K562 (cell line): ENCODE results near the gene CNOT6L. TPM values are rescaled to one million over a fixed set of nuclear protein-coding genes. Genes with fewer than 3 reads are reported as not detected.

Experiments
- CXXC5 ChIP-seq: fragments of 250-450 bp; sonication (Bioruptor Pico); IDR thresholded peaks from 2 replicates; pipeline ENCODE4 v1.8.0; 2022; ENCODE audit warnings: inconsistent platforms, mild to moderate bottlenecking, moderate library complexity
- EP300 ChIP-seq: IDR thresholded peaks from 2 replicates; pipeline ENCODE4 v1.6.1; 2012; ENCODE audit warnings: low read length, improper control_type of control experiment
- ETV6 ChIP-seq, 3 experiments: fragments of 150-350 bp in 1 of 3; sonication (generic) in 1 of 3; formaldehyde crosslinking in 1 of 3; IDR thresholded peaks; 2 replicates each; pipeline versions ENCODE4 v1.6.1 to v1.8.0; 2014 to 2022; ENCODE audit warnings: borderline replicate concordance in 2 of 3, low read depth in 2 of 3, antibody characterized with exemption in 1 of 3, low read length in 1 of 3, mild to moderate bottlenecking in 1 of 3, missing genetic modification reagents in 1 of 3
- FOSL1 ChIP-seq: fragments of 200-800 bp; sonication (Bioruptor generic); conservative IDR thresholded peaks from 2 replicates; pipeline ENCODE4 v1.6.1; 2016; ENCODE audit warnings: missing genetic modification characterization, missing compliant biosample characterization
- FOXK1 ChIP-seq: sonication (generic); formaldehyde crosslinking; IDR thresholded peaks from 2 replicates; pipeline ENCODE4 v1.8.0; 2022; ENCODE audit warnings: missing genetic modification reagents, mild to moderate bottlenecking, borderline replicate concordance
- GTF2F1 ChIP-seq: IDR thresholded peaks from 2 replicates; pipeline ENCODE4 v1.6.1; 2011; ENCODE audit warnings: low read depth, low read length, improper control_type of control experiment
- HMG20B ChIP-seq: fragments of 250-450 bp; sonication (Bioruptor Pico); IDR thresholded peaks from 2 replicates; pipeline ENCODE4 v1.5.0; 2021; ENCODE audit warnings: mild to moderate bottlenecking
- LARP7 ChIP-seq: fragments of 450-650 bp; IDR thresholded peaks from 2 replicates; pipeline ENCODE4 v1.6.1; 2016
- MEF2A ChIP-seq: IDR thresholded peaks from 2 replicates; pipeline ENCODE4 v1.6.1; 2011; ENCODE audit warnings: low read depth, mild to moderate bottlenecking, low read length, moderate library complexity; ENCODE audit not compliant: control insufficient read depth
- MEF2D ChIP-seq: conservative IDR thresholded peaks from 2 replicates; pipeline ENCODE4 v1.6.1; 2016; ENCODE audit warnings: low read depth, missing genetic modification characterization, missing compliant biosample characterization
- NBN ChIP-seq: fragments of 450-650 bp; IDR thresholded peaks from 2 replicates; pipeline ENCODE4 v1.6.1; 2016; ENCODE audit warnings: low read depth, mild to moderate bottlenecking
- NFIC ChIP-seq: fragments of 450-650 bp; IDR thresholded peaks from 2 replicates; pipeline ENCODE4 v1.6.1; 2017; ENCODE audit warnings: mild to moderate bottlenecking, inconsistent platforms
- RBFOX2 ChIP-seq: fragments of 200-400 bp; formaldehyde crosslinking; IDR thresholded peaks from 2 replicates; pipeline ENCODE4 v1.6.1; 2017; ENCODE audit warnings: low read depth, mild to moderate bottlenecking, low read length, moderate library complexity
- TAF7 ChIP-seq: fragments of 450-650 bp; IDR thresholded peaks from 2 replicates; pipeline ENCODE4 v1.6.1; 2016; ENCODE audit warnings: missing genetic modification characterization, missing compliant biosample characterization
- ZBED1 ChIP-seq: IDR thresholded peaks from 2 replicates; pipeline ENCODE4 v1.6.1; 2014
- polyA plus RNA-seq, 8 experiments: library from polyadenylated mRNA; depleted of rRNA in 4 of 8; stranded (reverse) in 5 of 8; unstranded in 3 of 8; fragments of >200 nt; fragmentation: Nextera tagmentation in 2 of 8; fragmentation: Illumina TruSeq in 1 of 8; extraction: Ambion mirVana in 2 of 8; extraction: Trizol in 1 of 8; gene quantifications; 2 replicates each; pipeline versions ENCODE4 v1.2.1 to v1.2.3, GENCODE V29; 2011 to 2014; ENCODE audit warnings: inconsistent platforms in 1 of 8, missing spikeins in 1 of 8
- total RNA-seq, 7 experiments: library from RNA; depleted of rRNA in 6 of 7; stranded (reverse); fragments of >200 nt in 6 of 7; fragmentation: Illumina TruSeq in 2 of 7; extraction: Trizol in 2 of 7; gene quantifications; 2 replicates each; pipeline versions ENCODE4 v1.2.1 to v1.2.3, GENCODE V29; 2011 to 2021; ENCODE audit warnings: low replicate concordance in 1 of 7
- TF ChIP-seq, protein P1 (sequence below): fragments of 450-650 bp; IDR thresholded peaks from 2 replicates; pipeline ENCODE4 v1.6.1; 2018; ENCODE audit not compliant: partially characterized antibody
- TF ChIP-seq, protein P2 (sequence below): fragments of 450-650 bp; IDR thresholded peaks from 2 replicates; pipeline ENCODE4 v1.6.1; 2016
- TF ChIP-seq, protein P3 (sequence below): sonication (generic); formaldehyde crosslinking; IDR thresholded peaks from 2 replicates; pipeline ENCODE4 v1.8.0; 2022; ENCODE audit warnings: mild to moderate bottlenecking, low read depth, missing genetic modification reagents
- TF ChIP-seq, protein P4 (sequence below): sonication (generic); formaldehyde crosslinking; IDR thresholded peaks from 2 replicates; pipeline ENCODE4 v1.9.0; 2022; ENCODE audit warnings: mild to moderate bottlenecking, missing genetic modification reagents
- TF ChIP-seq, protein P5 (sequence below): fragments of 250-450 bp; sonication (Bioruptor Pico); IDR thresholded peaks from 2 replicates; pipeline ENCODE4 v1.4.0; 2020; ENCODE audit warnings: mild to moderate bottlenecking

The CNOT6L gene
- total and polyA plus RNA-seq, 9 of the 15 experiments (the other 6 are each of a cell fraction or from before 2014, with no cell fraction given): 3.7 to 27.9 (median 6.5) TPM

DNA sequence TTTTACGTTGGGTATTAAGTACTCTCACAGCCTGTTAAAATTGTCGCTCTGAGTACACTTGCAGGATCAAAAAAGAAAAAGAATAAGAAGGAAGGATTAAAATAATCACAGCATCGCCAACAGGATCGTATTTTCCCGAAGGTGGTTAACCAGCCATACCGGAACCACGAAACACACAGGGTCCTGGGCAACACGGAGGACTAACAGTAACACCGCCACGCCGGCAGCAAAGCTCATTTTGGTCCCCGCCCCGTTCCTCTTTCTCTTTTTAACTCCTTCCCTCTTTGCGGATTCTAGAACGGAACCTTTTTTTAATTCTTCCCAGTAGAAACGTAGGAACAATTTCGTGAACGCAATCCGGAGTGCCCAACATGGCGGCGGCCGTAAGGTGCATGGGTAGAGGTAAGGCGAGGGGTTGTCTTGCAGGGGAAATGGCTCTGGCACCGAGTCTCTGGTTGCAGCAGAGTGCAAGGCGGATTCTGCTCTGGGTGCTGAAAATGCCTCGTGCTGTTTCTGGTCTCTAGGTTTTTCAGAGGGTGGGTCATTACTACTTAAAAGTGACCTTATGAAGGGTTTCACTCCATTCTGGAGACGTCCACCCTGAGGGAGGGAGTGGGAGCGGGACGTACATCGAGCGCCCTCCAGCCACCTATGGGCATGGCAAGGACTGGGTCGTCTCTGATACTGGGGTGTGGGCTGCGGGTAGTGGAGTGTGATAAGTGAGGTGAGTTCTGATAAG, 43.5 kb upstream of the CNOT6L start, which contains the start of gene MRPL1 (continued):
- TF ChIP-seq, protein P1, sequence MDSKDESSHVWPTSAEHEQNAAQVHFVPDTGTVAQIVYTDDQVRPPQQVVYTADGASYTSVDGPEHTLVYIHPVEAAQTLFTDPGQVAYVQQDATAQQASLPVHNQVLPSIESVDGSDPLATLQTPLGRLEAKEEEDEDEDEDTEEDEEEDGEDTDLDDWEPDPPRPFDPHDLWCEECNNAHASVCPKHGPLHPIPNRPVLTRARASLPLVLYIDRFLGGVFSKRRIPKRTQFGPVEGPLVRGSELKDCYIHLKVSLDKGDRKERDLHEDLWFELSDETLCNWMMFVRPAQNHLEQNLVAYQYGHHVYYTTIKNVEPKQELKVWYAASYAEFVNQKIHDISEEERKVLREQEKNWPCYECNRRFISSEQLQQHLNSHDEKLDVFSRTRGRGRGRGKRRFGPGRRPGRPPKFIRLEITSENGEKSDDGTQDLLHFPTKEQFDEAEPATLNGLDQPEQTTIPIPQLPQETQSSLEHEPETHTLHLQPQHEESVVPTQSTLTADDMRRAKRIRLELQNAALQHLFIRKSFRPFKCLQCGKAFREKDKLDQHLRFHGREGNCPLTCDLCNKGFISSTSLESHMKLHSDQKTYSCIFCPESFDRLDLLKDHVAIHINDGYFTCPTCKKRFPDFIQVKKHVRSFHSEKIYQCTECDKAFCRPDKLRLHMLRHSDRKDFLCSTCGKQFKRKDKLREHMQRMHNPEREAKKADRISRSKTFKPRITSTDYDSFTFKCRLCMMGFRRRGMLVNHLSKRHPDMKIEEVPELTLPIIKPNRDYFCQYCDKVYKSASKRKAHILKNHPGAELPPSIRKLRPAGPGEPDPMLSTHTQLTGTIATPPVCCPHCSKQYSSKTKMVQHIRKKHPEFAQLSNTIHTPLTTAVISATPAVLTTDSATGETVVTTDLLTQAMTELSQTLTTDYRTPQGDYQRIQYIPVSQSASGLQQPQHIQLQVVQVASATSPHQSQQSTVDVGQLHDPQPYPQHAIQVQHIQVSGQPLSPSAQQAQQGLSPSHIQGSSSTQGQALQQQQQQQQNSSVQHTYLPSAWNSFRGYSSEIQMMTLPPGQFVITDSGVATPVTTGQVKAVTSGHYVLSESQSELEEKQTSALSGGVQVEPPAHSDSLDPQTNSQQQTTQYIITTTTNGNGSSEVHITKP: peak; percentile 64
- peak; percentile 87 for TF ChIP-seq RBFOX2
- TF ChIP-seq, protein P2, sequence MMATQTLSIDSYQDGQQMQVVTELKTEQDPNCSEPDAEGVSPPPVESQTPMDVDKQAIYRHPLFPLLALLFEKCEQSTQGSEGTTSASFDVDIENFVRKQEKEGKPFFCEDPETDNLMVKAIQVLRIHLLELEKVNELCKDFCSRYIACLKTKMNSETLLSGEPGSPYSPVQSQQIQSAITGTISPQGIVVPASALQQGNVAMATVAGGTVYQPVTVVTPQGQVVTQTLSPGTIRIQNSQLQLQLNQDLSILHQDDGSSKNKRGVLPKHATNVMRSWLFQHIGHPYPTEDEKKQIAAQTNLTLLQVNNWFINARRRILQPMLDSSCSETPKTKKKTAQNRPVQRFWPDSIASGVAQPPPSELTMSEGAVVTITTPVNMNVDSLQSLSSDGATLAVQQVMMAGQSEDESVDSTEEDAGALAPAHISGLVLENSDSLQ: no peak
- 0 out of 2 replicates have a peak, but pooled peaks have one; percentile 41 for TF ChIP-seq MEF2D (tag)
- no peak for TF ChIP-seq LARP7
- TF ChIP-seq EP300: peak; percentile 68
- peak; percentile 55 for TF ChIP-seq FOSL1 (tag)
- TF ChIP-seq MEF2A: peak; percentile 40; the same call in 1 of the 2 replicates
- peak; percentile 88 for TF ChIP-seq NBN
- peak; percentile 60; the same call in 1 of the 2 replicates for TF ChIP-seq FOXK1 (CRISPR knock-in tag)
- TF ChIP-seq, protein P3, sequence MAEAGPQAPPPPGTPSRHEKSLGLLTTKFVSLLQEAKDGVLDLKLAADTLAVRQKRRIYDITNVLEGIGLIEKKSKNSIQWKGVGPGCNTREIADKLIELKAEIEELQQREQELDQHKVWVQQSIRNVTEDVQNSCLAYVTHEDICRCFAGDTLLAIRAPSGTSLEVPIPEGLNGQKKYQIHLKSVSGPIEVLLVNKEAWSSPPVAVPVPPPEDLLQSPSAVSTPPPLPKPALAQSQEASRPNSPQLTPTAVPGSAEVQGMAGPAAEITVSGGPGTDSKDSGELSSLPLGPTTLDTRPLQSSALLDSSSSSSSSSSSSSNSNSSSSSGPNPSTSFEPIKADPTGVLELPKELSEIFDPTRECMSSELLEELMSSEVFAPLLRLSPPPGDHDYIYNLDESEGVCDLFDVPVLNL (CRISPR knock-in tag): no peak
- TF ChIP-seq NFIC: peak; percentile 62
- TF ChIP-seq, protein P4, sequence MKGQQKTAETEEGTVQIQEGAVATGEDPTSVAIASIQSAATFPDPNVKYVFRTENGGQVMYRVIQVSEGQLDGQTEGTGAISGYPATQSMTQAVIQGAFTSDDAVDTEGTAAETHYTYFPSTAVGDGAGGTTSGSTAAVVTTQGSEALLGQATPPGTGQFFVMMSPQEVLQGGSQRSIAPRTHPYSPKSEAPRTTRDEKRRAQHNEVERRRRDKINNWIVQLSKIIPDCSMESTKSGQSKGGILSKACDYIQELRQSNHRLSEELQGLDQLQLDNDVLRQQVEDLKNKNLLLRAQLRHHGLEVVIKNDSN (CRISPR knock-in tag): no peak
- no peak for TF ChIP-seq HMG20B (CRISPR knock-in tag)
- TF ChIP-seq GTF2F1: peak; percentile 90; the same call in 1 of the 2 replicates
- no peak for TF ChIP-seq ETV6 (IDR thresholded peaks at IDR 0.05; ENCODE audit: borderline replicate concordance in 1 of 2, low read depth in 2 of 2, low read length in 1 of 2)
- no peak for TF ChIP-seq ETV6 (CRISPR knock-in tag; IDR thresholded peaks at IDR 0.05; ENCODE audit: borderline replicate concordance)
- TF ChIP-seq TAF7 (tag): peak; percentile 96
- TF ChIP-seq, protein P5, sequence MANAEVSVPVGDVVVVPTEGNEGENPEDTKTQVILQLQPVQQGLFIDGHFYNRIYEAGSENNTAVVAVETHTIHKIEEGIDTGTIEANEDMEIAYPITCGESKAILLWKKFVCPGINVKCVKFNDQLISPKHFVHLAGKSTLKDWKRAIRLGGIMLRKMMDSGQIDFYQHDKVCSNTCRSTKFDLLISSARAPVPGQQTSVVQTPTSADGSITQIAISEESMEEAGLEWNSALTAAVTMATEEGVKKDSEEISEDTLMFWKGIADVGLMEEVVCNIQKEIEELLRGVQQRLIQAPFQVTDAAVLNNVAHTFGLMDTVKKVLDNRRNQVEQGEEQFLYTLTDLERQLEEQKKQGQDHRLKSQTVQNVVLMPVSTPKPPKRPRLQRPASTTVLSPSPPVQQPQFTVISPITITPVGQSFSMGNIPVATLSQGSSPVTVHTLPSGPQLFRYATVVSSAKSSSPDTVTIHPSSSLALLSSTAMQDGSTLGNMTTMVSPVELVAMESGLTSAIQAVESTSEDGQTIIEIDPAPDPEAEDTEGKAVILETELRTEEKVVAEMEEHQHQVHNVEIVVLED (CRISPR knock-in tag): peak; percentile 73
- TF ChIP-seq ZBED1: no peak; the same call in 1 of the 2 replicates
- TF ChIP-seq CXXC5: peak; percentile 96
